Activated CD8-positive, alpha-beta memory T cell treated with anti-CD3 and anti-CD28 coated beads for 4 hours (primary cell): ENCODE results near the gene TRMT11.

Experiments
- DNase-seq, 2 donors: peaks; one replicate each; pipeline ENCODE4 v3.0.0-alpha.2; 2020; ENCODE audit warnings: low read depth in 2 of 2

TRMT11 gene

GRCh38 chr6:126075335-126076071, 89.2 kb downstream of the TRMT11 start:
- DNase-seq = no peak

GRCh38 chr6:126076992-126077664, 90.8 kb downstream of the TRMT11 start:
- DNase-seq = no peak

GRCh38 chr6:126077810-126078776, 91.8 kb downstream of the TRMT11 start:
- no peak for DNase-seq

GRCh38 chr6:126083875-126084274, 97.5 kb downstream of the TRMT11 start:
- DNase-seq = no peak

GRCh38 chr6:126086560-126086959, 100.2 kb downstream of the TRMT11 start:
- DNase-seq = no peak
